Activated T-cell treated with anti-CD3 and anti-CD28 coated beads, Interleukin-2, amount 50 U/mL, for 48 hours (primary cell): ENCODE results near the gene NTN1.
A peak's percentile ranks its signal among the peaks of the same experiment; 100 is the strongest.

Experiments
- DNase-seq, 2 experiments: peaks; one replicate each; pipeline ENCODE4 v3.0.0-alpha.2; 2020

NTN1 gene

DNA sequence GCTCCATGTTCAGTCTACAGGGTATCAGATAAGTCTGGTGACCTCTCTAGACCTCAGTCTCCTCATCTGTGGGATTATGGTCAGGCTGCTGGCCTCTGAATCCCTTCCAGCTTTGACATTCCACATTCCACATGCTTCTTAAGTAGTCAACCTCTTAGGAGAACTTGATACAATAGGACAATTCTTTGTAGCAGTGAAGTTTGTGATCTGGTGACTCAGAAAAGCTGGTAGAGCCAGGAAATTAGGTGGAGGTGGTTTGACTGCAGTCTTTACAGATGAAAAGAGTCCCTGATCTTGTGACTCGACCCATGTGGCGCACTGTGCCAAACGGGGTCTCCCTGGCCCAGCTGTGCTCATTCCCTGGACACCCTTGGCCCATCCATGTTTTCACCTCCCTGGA lies 147.8 kb downstream of the NTN1 start:
- no peak for DNase-seq

DNA sequence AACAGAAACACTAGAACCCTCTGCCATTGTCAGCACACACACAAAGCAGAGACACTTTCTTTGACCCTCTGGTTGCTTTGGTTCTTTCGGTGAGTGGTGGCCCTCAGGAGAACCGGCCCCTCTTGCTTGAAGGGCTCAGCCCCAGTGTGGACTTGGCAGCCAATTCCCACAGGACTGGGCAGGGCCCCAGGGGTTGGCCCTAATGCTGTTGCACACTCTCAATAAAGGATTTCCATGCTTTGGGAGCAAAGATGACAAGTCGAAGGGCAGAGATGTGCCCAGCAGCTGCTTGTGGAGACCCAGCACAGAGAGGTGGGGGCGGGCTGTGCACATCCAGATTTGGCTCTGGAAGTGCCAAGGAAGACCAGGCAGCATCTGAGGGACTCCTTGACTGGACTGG lies 149.0 kb downstream of the NTN1 start:
- no peak for DNase-seq

DNA sequence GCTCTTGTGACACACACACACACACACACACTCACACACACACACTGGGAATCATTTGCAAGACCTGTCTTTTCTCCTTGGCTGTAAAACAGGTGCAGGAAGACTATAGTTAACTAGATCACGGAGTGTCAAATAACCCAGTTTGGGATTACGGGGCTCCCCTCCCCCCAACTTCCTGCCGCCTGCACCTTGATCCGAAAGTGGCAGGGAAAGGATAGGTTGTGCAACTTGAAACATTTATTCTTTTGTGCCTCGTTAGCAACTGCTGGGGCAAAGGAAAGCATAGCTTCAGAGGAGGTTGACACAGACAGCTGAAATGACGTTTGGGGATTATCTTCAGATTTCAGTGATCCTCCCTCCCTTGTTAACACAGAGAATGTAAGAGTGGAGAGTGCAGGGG lies 149.5 kb downstream of the NTN1 start:
- no peak for DNase-seq

DNA sequence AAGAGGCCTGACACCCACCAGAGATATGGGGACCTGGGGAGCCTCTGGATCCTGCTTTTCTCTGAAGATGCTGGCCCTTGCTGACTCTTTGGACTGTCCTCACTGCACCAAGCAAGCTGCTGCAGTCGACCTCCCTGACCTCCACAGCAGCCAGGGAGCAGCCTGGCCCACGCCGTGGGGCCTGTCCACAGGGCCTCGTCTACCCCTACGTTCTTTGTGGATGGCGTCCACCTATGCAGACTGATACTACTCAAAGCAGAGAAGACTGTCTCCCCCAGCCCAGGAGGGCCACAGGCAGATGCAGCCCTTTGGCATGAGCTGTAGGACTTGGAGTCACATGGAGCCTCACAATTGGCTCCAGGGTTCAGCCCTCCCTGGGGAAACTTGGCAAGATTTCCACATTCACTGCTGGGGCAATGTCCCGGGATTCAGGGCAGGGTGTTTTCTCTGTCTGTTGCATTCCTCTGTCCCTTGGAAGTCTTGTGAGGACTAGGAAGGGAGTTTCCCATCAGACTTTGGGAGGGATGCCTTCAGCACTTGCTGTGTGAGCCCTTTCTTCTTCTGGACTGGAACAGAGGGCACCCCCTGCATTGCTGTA lies 152.2 kb downstream of the NTN1 start:
- no peak for DNase-seq

DNA sequence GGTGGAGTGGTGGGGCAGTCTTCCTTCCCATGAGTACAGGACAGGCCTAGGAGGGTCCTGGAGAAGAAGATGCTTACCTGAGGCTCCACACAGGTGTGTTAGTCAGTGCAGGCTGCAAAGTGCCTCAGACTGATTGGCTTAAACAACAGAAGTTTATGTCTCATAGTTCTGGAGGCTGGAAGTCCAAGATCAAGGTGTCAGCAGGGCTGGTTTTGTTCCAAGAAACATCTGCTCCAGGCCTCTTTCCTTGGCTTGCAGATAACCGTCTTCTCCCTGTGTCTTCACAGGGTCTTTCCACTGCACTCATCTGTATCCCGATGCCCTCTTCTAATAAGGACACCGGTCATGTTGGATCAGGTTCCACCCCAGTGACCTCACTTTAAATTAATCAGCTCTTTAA lies 153.0 kb downstream of the NTN1 start:
- DNase-seq: no peak

DNA sequence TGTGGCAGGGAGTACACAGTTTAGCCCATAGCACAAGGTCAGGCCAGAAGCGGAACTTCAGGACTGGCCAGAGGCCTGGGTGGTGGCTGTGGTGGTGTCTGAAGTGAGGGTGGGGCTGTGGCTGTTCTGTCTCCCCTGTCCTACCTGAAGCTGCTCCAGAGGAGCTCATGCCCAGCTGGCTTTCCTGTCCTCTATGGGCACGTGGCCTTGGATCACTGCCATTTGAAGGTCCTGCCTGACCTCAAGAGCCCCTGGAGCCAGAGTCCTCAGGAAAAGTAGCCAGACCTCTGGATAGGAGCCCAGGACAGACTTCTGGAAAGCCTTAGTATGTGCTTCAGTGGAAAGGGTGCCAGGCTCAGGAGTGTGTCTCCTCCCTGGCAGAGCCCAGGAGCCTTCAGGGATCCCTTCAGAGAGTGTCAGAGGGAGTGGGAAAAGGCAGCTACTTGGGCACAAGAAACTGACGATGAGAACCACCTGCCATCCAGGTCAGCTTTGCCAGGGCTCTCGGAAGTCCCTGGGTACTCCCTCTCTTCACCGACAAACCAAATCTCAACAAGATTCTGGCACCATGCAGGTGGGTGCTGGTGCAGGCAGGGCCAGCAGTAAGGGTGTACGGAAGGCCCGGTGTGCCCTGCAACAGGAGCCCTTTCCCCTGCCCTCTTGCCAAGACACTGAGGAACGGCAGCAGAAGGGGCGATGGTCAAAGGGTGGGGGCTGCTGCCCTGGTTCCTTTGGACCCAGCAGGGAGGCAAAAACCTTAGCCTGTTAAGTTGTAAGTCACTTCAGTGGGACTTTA lies 153.7 kb downstream of the NTN1 start:
- DNase-seq: no peak

DNA sequence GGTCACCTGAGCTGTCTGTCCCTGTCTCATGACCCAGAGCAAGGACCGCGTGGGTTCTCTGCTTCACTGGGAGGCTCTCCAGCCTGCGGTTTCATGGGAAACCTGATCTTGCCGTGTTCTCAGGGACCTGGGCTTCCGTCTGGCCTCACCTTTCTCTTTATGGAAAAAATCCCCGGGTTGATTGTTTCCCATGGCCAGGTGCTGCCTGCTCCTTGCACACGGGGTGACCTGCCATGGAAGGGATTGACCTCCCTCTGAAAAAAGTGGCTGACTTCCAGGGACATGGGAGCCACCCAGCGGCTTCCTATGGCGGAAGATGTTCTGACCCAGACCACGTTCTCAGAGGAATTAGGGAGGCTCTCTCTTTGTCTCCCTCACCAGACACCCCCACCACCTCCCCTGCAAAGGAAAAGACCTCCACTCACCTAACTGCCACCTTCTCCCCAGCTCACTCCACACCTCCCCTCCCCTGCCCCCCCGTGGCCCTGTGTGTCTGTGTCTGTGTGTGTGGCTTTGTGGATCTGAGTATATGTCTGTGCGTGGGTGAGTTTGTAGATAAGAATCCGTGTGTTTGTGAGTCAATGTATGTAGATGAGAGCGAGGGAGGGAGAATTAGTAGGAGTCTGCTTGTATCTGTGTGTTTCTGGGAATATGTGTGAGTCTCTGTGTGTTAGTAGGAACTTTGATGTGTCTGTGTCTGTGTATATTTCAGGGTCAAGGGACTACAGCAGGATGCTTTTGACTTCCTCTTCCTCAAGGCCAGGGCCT lies 154.6 kb downstream of the NTN1 start:
- peak in 1 of 2 experiments; percentile 24 for DNase-seq

DNA sequence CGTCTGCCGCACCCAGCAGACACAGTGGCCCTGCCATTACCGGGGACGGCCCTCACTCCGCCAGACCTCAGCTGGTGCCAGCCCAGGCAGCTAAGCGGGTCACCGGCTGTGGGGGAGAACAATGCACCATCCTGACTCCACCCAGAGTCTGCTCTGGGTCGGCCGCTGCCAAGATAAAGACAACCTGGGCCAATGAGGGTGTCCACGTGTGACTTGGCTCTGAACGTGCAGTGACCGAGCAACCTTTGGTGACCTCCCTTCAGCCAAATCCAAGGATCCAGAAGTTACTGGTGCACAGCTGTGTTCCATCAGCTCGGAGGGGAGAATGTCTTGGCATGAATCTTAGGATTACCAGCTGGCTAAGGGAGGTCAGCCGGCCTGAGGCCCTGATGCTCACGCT lies 155.9 kb downstream of the NTN1 start:
- DNase-seq: no peak

DNA sequence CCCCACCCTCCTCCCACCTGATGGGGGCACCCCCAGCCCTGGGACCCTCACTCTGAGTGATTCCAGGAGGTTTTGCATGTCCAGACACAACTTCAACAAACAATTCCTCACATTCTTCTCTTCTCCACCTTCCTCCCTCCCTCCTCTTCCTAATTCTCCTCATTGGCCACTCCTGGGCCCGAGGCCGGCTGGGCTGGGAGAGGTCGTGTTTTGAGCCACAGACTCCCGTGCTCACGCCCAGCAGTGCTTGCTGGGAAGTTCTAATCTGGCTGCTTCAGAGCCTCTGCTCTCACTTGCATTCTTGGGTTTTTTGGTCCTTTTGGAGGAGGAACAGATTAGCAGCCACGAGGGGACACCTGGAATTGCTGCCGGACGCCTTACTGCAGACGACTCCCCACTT lies 157.0 kb downstream of the NTN1 start:
- DNase-seq: no peak

DNA sequence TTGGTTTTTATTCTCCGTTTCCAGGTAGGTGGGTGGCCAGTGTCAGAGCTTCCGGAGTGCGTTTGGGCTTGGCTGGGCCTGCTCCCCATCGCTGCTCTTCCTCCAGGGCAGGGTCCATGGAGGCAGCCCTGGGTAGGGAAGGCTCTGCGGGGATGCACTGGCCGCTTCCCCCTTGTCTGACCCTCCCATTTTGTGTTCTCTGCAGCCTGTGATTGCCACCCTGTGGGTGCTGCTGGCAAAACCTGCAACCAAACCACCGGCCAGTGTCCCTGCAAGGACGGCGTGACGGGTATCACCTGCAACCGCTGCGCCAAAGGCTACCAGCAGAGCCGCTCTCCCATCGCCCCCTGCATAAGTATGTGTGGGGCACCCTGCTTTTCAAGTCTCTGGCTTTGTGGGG lies 158.3 kb downstream of the NTN1 start:
- DNase-seq: no peak

DNA sequence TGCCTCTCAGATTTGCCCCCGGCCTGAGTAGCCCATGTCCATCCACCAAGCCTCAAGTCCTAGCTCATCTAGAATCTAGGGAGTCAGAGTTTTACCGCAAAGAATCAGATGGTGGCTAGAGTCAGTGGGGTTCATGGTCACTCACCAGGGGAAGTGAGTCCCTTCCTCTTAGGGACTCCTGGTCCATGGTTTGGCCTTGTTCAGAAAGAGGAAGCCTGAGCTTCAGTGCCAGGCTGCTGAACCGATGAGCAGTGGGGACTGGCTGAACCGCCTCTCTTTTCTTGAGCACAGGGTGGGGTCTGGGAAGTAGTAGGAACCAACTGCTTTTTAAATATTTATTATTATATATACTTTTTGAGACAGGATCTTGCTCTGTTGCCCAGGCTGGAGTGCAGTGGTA lies 160.3 kb downstream of the NTN1 start:
- no peak for DNase-seq

DNA sequence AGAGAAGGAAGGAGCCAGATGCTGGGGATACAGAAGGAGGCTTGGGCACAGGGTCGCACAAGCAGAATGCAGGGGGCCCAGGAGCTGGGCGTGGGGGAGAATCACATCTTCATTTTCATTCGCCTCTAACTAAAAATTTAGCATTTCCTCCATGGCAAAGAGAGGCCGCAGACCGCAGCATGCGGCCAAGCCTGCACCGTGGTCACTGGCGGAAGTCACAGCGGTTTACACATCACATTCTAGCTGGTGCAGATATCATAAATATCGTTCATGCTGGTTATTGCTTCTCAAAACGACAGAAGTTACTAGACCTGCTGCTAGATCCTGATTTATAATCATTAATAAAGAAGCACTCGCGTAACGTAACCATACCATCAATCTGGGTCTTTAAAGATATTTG lies 162.0 kb downstream of the NTN1 start:
- DNase-seq: no peak

DNA sequence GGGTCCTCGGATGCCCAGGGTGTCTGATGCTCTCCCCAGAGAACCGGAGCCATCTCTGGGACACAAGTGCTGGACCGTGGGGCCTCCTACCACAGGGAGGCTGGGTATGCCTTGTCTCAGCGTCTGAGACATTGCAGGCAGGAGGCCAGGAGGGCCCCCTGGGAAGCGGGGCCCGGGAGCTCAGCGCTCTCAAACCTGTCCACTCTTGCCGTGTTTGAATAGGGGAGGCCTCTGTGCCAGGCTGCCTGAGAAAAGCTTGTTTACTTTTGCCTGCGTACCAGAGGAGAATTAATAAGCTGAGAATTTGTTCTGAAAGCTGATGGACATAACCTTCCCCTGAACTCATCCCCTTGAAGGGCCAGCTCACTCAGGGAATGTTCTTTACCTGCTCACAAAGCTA lies 163.8 kb downstream of the NTN1 start:
- no peak for DNase-seq

DNA sequence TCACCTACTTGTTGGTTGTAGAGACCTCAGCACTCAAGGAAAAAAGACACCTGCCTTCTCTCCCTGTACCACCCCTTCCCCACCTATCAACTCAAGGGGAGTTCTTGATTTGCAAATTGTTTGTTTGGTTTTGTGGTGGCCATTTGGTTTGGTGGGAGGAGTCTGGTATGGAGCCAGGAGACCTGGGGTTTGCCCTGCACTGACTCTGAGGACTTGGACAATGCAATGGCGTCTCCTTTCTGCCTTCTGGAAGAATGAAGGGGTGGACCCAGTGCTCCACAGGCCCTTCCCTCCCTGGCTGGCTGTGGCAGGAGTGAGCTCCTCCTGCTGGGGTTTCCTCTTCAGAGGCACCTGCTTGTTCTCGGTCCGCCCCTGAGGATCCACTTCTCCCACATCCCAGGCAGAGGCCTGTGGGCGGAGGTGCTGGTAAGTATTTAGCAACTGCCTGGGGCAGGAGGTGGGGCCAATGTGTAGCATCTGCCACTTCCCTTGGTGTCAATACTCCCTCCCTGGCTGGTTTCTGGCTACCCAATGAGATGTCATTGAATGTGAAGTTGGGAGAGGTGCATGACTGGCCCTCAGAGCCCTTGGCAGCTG lies 164.5 kb downstream of the NTN1 start:
- no peak for DNase-seq

DNA sequence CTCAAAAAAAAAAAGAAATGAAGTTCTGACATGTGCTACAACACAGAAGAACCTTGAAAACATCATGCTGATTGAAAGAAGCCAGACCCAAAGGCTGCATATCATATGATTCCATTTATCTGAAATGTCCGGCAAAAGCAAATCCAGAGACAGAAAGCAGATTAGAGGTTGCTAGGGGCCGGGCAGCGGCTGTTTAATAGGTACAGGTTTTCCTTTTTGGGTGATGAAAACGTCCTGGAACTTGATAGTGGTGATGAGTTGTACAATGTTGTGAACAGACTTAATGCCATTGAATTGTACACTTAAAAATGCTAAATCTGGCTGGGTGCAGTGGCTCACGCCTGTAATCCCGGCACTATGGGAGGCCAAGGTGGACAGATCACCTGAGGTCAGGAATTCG lies 166.5 kb downstream of the NTN1 start:
- DNase-seq: no peak

DNA sequence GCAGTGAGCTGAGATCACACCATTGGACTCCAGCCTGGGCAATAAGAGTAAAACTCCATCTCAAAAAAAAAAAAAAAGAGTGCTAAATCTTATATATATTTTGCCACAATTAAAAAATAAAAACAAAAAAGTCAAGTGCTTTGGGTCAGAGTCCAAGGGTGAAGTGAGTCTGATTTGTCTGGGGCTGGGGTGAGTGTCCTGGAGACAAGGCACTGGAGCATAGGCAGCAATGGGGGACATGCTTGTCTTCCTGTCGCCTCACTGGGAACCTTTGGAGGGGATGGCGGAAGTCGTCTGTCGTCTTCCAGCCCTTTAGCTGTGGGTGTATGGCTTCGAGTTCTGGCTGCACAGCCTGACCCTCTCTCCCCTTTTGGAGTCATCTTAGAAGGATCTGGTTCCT lies 167.1 kb downstream of the NTN1 start:
- no peak for DNase-seq

DNA sequence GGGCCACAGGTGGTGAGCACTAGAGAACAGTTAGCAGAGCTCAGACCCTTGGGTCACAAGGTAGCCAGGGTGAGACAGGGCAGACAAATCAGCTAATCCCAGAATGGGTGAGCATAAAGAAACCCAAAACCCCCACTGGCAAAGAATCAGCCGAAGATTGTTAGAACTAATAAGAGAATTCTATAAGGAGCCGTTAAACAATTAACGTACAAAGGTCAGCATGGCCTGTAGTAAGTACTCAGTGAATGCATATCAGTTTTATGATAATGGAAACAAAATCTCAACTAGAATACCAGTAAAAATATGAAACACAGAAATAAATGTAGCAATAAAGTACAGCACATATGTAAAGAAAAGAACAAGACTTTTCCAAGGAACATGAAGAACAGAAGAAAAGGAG lies 168.6 kb downstream of the NTN1 start:
- no peak for DNase-seq

DNA sequence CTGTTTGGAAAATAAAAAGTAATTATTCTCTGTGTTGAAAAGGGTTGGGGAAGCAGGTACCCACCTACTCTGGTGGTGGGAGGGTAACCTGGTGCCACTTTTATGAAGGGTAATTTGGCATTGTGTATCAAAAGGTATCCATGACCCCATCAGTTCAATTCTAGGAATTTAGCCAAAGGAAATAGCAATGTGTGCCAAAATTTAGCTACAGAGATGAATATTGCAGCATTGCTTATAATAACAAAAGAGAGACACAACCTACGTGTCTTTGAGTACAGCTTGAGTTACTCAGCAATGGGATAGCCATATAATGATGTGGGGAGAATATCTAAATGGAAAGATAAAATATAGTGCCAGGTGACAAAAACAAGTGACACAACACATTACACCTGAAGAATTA lies 170.7 kb downstream of the NTN1 start:
- no peak for DNase-seq

DNA sequence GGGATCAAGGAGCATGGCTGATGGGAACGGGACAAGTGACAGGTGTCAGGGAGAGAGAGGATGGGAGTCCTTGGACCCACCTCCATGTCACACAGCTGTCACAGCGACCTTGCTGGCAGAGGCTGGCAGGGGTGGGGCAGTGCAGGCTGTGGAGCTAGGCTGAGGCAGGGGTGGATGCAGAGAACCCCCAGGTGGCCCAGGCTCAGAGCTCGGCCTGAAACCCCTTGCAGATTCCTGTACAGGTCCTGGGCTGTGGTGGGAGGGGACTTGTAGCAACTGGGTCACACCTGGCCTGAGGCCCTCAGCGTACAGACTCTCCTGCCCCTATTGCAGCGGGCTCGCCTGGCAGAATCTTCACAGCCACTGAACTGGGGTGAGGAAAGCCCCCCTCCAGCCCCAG lies 174.1 kb downstream of the NTN1 start:
- no peak for DNase-seq

DNA sequence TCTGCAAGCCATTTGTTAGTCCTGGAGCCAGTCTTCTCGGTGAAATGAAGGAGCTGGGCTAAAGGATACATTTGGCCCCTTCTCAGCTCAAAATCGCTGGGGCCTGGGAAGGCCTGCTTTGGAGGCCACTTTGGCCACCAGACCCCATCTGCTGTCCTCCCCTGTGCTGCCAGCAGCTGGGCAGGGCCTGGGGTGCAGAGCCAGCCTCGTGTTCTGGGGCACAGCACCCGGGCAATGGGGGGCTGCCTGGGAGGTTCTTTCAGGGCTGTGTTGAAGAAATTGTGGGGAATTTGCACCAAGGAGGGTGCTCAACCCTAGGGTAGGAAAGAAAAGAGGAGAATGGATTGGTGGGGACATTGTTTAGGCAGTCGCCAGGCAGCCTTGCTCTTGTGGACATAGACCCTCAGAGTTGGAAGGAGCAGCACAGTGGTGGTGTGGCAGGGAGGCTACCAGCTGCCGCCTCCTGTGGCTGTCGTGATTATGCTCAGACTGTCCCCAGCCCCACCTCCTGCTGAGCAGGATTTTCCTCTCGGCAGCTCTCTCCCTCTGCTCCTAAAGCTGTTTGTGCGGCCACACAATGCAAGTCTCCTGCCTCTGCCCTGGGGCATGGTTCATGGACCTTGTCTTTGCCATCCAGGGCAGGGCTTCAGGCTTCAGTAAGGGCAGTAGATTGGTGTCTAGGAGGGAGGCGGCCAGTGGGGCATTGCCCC lies 174.8 kb downstream of the NTN1 start:
- no peak for DNase-seq

DNA sequence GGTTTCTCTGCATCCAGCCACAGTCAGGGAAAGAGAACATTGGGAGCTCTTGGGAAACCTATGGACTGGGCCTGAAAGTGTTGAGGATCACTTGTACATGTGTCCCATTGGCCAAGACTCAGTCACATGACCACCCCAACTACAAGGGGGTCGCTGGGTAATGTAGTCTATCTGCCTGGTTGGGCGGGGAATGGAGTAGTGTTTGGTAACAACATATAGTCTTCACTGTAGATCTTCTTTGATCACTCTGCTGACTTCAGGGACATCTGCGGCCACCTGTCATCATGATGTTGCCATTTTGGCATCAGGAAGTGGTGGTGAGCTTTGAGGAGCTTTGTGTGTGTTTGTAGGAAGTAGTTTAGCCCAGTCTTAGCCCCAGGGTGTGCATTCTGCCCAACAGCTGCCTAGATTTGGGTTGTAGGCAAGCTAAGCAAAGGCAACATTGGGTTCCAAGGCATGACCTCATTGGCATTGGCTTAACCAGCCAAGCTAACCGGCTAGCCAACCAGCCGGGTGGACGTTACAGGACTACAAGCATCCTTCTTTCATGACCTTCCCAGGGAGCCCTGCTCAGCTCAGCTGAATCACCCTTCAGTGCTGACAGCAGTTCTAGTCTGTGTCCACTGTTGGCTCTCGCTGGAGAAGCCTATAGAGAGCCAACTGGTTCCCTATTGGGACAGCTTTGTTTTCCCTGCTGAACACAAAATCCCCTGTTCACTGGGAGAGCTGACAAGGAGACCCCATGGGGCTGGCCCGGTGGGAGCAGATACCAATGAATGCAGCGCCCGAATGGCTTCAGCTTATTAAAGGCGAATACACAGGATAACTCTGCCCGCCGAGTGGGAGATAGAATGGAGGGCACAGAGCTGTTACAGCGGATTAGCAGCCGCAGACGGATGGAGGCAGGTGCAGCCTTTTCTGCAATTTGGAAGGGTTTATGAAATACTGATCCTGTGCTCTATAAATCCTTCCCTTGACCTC lies 178.6 kb downstream of the NTN1 start:
- no peak for DNase-seq
